GM12874 (cell line): ENCODE results near the gene ZBTB32.

Source experiments
- TF ChIP-seq, protein P1 (sequence below): IDR thresholded peaks from 2 replicates; pipeline ENCODE4 v1.5.1; 2011; ENCODE audit warnings: low read depth, mild to moderate bottlenecking, control low read depth, low read length, moderate library complexity; ENCODE audit not compliant: insufficient read depth

Gene ZBTB32

DNA sequence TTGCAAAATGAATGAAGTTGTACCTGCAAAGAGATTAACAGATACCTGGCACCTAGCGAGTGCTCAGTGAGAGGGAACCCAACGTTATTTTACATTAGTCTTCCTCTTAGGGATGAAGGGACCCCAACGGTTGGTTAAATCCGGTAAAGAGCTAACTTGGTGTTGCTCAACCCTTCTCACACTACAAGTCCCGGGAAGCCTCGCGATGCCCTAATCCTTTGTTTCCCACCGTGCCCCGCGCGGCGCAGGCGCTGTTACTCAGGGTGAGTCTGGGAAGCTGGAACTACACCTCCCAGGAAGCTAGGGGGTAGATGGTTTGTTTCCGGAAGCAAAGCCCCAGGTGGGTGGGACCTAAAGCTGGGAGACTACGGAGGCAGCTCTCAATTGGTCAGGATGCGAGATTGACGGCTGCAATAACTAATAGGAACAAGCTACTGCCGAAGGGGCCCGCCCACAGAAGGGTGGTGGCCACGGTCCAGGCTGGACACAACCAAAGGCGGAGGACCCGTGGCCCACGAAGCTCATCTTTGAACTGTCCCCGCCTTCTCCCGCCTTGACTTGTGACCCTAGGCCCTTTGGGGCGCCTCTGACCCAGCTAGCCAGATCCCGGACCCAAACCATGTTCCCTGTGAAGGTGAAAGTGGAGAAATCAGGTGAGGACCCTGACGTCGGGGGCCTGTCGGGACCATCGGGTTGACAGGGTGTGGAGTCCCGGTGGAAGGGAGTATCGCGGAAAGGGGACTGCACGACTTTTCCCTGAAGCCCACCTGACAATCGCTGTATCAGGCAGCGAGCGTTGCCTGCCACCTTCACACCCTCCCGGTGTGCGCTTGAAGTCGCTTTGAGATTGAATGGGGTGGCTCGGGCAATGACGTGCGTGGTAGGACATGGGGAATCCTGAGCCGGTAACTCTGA, 44.0 kb downstream of the ZBTB32 start, which contains the start of gene LIN37:
TSS of gene LIN37 (plus strand) at position 471 of the 915 bp plus-strand sequence. CDS start at position 620, 149 bp downstream.
- TF ChIP-seq, protein P1, sequence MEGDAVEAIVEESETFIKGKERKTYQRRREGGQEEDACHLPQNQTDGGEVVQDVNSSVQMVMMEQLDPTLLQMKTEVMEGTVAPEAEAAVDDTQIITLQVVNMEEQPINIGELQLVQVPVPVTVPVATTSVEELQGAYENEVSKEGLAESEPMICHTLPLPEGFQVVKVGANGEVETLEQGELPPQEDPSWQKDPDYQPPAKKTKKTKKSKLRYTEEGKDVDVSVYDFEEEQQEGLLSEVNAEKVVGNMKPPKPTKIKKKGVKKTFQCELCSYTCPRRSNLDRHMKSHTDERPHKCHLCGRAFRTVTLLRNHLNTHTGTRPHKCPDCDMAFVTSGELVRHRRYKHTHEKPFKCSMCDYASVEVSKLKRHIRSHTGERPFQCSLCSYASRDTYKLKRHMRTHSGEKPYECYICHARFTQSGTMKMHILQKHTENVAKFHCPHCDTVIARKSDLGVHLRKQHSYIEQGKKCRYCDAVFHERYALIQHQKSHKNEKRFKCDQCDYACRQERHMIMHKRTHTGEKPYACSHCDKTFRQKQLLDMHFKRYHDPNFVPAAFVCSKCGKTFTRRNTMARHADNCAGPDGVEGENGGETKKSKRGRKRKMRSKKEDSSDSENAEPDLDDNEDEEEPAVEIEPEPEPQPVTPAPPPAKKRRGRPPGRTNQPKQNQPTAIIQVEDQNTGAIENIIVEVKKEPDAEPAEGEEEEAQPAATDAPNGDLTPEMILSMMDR = no peak

- TF ChIP-seq, protein P1 = no peak
Measured at GRCh38 chr19:35750167-35750566, 45.8 kb downstream of the ZBTB32 start.

DNA sequence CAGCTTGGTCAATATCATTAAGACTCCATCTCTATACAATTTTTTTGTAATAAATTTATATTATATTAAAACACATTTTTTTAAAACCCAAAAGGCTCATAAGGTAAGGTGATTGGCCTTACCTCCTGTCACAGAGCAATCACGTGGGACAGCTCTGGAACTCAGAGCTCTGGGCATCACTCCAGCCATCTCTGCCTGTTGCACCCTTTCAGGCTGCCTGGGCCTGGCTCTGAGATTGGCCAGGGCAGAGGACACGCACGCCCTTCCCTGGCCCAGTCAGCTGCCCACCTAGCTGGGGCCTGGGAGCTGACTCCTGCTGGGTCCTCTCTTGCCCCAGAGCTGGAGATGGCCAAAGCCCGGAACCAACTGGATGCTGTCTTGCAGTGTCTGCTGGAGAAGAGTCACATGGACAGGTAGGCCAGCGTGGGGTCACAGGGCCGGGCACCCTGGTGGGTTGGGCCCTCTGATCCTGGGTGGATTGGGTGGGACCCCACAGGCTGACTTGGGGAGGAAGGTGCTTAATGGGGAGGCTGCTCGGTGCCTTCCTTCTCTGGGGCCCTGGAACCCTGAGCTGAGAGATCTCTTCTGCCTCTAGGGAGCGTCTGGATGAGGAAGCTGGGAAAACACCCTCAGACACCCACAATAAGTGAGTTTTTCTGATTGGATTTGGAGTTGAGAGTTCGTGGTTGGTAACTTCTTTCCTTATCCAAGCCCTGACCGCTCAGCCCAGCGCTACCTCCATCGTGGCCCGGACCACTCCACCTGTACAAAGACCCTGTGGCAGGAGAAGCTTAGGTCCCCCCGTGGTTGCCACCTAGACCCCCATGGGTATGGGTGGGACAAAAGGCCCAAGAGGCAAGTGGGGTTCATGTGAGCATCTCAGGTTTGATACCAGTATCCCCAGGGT, 47.7 kb downstream of the ZBTB32 start:
- TF ChIP-seq, protein P1 = no peak

GRCh38 chr19:35752746-35753350, 48.5 kb downstream of the ZBTB32 start:
- TF ChIP-seq, protein P1 = no peak

DNA sequence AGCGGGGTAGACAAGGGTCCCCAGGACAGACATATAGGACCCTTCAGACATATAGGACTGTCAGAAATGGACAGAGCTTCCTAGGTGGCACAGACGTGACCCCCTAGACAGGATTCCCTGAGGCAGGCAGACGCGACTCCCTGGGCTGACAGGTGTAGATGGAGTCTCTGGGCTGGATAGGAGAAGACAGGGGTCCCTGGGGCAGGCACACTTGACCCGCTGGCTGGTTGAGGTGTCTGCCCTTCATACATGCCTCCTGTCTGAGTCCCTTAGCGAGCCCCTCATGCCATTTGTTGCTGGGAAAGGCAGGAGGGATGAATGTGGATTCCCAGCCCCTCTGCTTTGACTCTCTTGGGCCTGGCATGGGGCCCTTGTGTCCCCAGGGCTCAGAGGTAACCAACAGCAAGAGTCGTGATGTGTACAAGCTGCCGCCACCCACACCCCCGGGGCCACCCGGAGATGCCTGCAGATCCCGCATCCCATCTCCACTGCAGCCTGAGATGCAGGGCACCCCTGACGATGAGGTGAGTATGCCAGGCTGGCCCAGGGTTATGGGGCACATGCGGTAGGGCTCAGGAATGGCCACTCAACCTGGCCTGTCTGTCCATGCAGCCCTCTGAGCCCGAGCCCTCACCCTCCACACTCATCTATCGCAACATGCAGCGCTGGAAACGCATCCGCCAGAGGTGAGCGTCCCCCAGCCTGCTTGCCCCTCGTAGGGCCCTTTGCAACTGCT, 49.4 kb downstream of the ZBTB32 start:
- TF ChIP-seq, protein P1 = no peak

GRCh38 chr19:35754370-35755130, 50.2 kb downstream of the ZBTB32 start:
- TF ChIP-seq, protein P1 = no peak
